ENCODE measurements around the gene CRK.

The CRK gene

DNA sequence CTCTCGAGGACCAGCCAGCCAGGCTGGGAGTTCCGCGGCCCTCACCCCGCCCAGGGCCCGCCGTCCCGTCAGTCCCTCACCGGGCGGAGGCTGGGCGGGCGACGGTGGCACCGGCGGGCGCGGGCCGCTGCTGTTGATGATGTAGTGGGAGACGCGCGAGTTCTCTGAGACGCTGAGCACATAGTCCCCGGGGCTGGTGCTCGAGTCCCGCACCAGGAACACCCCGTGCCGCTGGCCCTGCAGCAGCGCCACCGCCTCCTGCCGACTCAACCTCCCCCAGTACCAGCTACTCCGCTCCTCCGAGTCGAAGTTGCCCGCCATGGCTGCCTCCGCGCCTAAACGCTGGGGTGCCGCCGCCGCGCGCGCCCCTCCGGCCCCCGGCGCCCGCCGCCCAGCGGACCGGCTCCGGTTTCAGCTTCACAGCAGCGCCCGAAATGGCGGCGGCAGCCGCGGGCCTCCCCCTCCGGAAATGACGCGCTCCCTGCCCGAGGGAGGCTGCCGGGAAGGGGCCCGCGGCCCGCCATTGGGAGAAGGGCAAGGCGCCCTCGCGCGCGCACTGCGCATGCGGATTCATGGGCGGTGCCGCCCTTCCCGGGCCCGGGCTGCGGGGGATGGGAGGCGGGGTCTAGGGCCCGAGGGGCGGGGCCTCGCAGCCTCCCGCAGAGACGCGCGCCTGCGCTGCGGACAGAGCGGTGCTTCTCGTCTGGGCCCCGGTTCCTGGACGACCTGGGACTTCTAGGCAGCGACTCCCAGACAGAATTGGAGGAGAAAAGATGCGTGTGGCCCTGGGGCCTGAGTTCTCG, at the start of gene CRK:
Gene CRK (minus strand): TSS at position 436 of the 803 bp plus-strand sequence. CDS start 115 bp downstream, at position 321.
- TF ChIP-seq, protein P1, sequence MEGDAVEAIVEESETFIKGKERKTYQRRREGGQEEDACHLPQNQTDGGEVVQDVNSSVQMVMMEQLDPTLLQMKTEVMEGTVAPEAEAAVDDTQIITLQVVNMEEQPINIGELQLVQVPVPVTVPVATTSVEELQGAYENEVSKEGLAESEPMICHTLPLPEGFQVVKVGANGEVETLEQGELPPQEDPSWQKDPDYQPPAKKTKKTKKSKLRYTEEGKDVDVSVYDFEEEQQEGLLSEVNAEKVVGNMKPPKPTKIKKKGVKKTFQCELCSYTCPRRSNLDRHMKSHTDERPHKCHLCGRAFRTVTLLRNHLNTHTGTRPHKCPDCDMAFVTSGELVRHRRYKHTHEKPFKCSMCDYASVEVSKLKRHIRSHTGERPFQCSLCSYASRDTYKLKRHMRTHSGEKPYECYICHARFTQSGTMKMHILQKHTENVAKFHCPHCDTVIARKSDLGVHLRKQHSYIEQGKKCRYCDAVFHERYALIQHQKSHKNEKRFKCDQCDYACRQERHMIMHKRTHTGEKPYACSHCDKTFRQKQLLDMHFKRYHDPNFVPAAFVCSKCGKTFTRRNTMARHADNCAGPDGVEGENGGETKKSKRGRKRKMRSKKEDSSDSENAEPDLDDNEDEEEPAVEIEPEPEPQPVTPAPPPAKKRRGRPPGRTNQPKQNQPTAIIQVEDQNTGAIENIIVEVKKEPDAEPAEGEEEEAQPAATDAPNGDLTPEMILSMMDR (IDR thresholded peaks at IDR 0.05; ENCODE audit: low read depth, low read length): no peak
- peak; percentile 89 for DNase-seq (ENCODE audit: extremely low read depth, low read depth)

DNA sequence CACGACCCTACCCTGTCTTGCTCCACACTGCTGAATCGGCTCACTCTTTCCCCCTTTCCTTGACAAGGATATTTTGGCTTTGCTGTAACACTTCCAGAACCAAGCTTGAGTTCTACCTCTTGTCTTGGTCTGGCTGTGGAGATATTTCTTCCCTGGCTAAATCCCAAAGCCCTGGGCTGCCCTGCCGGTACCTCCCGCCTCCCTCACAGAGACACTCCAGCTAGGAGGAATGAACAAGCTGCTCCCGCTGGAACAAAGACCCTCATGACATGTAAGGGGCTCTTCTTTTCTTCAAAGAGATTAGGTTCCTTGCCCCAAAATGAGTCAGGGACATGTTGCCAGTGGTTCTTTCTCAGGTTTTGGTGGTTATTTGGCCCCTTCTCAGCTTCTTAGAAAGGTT, 49.6 kb upstream of the CRK start:
- TF ChIP-seq, protein P1 (IDR thresholded peaks at IDR 0.05; ENCODE audit: low read depth, low read length): no peak

DNA sequence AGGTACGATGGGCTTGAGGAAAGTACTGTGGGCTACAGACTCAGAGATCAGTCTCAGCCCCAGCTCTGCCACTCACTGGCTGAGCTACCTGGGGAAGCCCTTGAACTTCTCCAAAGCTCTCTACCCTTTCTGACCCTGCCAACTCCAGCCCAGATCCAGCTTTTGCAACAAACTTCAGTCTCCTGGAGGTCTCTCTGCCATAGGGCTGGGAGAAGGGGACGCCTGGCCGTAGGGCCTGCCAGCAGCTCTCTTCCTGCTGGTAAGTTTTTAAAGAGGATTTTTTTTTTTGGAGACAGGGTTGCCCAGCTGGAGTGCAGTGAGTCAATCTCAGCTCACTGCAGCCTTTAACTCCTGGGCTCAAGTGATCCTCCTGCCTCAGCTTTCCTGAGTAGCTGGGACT, 48.8 kb upstream of the CRK start:
- no peak for DNase-seq (ENCODE audit: extremely low read depth, low read depth)
- TF ChIP-seq, protein P1 (IDR thresholded peaks at IDR 0.05; ENCODE audit: low read depth, low read length): no peak

More for the DNA sequence above, 49.6 kb upstream of the CRK start:
- no peak for DNase-seq (ENCODE audit: extremely low read depth, low read depth)

DNA sequence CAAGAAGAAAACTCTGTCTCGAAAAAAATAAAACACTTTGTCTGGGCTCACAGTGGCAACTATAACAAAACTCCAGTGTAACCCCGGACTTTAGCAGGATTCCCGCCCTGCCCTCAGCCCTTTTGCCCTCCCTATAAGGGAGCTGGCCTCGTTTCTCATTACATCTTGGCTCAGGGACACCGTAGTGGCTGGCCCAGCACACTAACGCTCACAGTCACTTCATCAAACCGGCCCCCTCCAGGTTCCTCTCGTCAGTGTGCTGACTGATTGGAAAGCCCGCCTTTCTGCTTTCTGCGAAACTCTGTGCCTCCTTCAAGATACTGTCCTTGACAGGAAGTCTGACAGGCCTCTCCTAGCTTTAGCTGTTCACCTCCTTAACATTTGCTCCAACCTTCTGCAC, 47.7 kb upstream of the CRK start:
- TF ChIP-seq, protein P1 (IDR thresholded peaks at IDR 0.05; ENCODE audit: low read depth, low read length): no peak
- no peak for DNase-seq (ENCODE audit: extremely low read depth, low read depth)

DNA sequence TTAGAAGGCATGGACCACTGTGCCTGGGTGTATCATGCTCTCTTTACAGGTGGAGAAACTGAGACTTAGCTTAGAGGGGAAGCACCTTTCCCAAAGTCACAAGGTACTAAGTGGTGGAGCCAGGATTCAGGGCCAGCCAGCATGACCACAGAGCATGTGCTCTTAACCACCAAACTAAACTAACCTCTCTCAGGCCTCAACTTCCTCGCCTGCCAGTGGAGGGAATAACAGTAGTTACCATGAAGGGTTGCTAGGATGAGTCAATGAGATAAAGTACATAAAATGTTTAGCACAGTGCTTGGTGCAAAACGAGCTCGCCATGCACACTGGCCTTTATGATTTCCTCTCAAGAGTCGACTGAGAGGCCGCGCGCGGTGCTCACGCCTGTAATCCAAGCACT, 42.8 kb upstream of the CRK start:
- DNase-seq (ENCODE audit: extremely low read depth, low read depth): no peak
- TF ChIP-seq, protein P1 (IDR thresholded peaks at IDR 0.05; ENCODE audit: low read depth, low read length): no peak

DNA sequence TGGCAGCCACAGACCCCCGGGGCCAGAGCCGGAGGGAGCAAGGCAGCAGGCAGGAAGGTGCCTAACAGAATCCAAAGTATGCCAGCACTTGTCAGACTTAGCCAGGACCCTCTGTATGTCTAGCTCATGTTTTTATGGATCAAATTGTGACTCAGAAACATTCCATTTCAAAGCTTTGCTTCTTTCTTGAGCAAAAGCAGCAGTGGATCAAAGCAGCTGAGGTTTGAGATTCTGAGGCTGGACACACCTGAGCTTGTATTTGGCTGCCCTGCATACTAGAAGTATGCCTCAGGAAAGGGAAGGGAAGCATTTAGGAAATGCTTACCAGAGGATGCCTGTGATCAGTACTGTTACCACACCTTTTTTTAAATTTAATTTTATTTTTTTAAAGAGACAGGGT, 42.2 kb upstream of the CRK start:
- no peak for DNase-seq (ENCODE audit: extremely low read depth, low read depth)
- TF ChIP-seq, protein P1 (IDR thresholded peaks at IDR 0.05; ENCODE audit: low read depth, low read length): no peak

DNA sequence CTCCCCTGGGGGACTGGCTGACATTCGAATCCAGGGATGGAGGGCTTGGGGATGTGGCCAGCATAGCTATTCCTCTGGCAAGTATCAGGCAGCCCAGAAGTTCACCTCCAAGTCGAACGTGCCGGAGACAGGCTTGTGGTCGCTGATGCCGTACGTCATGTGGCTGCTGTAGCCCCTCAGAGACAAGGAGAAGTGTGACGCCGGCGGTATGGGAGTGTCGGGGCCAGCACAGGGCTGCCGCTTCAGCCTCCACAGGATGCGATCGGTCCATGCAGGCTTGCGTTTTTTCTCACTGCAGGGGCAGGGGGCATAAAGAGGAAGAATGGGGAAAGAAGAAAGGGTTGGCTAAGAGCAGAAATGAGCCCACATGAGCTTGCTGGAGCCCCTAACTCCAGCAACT, 41.8 kb upstream of the CRK start:
- TF ChIP-seq, protein P1 (IDR thresholded peaks at IDR 0.05; ENCODE audit: low read depth, low read length): no peak
- no peak for DNase-seq (ENCODE audit: extremely low read depth, low read depth)

Measured in AG09319 (cell line).